ENCODE results near the gene ADGRG3.

- TF ChIP-seq CTCF (IDR thresholded peaks at IDR 0.05) (no peak), ZFX (IDR thresholded peaks at IDR 0.05; ENCODE audit: borderline replicate concordance) (no peak)
Measured at GRCh38 chr16:57669476-57670162, 1.5 kb downstream of the ADGRG3 start.
